HG02943 (cell line): ENCODE results near the gene P3H4.

Experiments
- ATAC-seq: cut with Tn5 transposase; IDR thresholded peaks from one replicate; pipeline ENCODE4 v1.9.1; 2021; ENCODE audit warnings: mild to moderate bottlenecking, low read depth, moderate library complexity; ENCODE audit not compliant: unreplicated experiment

The P3H4 gene

DNA sequence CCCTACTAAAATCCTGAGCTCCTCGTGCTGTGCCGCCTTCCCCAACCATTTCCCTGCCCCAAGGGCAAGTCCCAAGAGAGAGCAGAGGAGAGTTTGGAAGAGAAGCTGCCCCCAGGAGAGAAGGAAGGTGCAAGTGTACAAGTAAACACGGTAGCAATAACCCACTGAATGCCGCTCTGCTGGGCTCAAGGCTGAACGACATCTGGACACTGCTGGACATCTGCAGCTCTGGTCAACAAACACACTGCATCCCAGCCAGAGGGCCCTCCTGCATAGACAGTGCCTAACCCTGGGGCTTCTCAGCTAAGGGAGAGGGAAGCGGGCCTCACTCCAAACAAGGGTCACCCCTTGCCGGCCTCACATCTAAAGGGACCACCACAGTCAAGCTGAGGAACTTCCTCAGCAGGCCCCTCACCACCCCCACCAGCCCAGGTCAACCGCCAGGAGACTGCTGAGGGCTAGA lies 38.0 kb downstream of the P3H4 start:
- ATAC-seq, result no peak

DNA sequence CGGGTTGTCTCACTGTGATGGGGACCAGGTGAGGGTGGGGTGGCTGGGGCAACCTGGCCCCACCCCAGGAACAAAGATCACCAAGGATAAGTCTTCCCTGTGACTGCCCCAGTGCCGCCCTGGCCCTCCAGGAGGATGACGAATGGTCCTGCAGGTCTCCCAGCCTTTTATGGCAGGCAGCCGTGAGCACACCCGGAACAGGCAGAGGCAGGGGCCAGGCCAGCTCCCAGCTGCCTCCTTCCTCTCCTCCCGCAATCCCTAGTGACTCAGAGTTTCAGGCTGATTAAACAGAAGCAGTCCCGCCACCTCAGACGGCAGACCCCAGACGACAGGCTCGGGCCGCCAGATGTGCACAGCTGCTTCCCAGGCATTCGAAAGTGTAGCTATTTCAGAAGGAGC lies 38.6 kb downstream of the P3H4 start:
- no peak for ATAC-seq

GRCh38 chr17:41772586-41773189 lies 39.1 kb downstream of the P3H4 start:
- no peak for ATAC-seq

GRCh38 chr17:41772218-41772585 lies 39.5 kb downstream of the P3H4 start:
- ATAC-seq, result no peak

GRCh38 chr17:41771389-41772206 lies 40.2 kb downstream of the P3H4 start:
- ATAC-seq, result no peak

- ATAC-seq, result no peak
These were observed 41.8 kb downstream of the P3H4 start for GRCh38 chr17:41769985-41770384.

DNA sequence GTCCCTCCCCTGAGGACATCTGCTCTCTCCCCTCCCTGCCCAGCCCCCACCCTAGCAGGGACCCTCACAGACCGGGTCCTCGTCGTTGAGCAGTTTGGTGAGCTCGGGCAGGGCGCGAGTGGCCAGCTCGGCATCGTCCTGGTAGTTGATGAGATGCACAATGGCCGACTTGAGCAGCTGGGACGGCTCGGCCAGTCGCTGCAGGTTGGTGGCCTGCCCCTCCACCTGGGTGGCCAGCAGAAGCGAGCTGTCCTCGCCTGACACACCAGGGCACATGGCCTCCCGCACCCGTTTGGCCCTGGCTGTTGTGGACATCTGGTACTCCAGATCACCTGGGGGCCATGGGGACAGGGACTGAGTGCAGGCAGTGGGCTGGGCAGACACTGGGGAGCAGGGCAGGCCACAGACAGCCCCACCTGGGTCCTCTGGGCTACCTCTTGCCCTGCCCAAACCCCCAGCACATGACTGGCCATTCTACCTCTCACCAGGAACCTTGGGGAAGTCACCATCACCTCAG lies 42.3 kb downstream of the P3H4 start:
- no peak for ATAC-seq

DNA sequence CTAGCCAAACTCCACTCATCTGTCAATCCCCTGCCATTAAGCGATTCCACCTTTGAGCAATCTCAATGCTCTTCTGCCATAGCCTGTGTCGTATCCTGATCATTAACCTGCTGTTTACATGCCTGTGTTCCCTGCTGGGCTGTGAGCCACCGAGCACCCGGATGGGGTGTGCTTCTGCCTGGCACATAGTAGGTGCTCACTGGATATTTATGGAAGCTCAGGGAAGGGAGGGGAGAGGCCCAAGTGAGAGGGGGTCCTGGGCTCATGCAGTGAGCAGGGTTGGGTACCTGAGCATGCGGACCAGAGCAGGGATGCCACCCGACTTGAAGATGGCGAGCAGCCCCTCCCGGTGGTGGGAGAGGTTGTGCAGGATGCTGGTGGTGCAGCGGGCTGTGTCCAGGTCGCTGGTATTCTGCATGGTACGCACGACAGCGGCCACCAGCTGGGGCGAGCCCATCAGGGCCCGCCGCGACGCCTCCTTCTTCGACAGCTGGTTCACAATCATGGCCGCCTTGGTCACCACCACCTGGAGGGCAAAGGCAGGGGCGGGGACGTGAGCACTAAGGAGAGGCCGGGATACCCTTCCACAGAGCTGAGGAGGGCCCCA lies 43.0 kb downstream of the P3H4 start:
- no peak for ATAC-seq

DNA sequence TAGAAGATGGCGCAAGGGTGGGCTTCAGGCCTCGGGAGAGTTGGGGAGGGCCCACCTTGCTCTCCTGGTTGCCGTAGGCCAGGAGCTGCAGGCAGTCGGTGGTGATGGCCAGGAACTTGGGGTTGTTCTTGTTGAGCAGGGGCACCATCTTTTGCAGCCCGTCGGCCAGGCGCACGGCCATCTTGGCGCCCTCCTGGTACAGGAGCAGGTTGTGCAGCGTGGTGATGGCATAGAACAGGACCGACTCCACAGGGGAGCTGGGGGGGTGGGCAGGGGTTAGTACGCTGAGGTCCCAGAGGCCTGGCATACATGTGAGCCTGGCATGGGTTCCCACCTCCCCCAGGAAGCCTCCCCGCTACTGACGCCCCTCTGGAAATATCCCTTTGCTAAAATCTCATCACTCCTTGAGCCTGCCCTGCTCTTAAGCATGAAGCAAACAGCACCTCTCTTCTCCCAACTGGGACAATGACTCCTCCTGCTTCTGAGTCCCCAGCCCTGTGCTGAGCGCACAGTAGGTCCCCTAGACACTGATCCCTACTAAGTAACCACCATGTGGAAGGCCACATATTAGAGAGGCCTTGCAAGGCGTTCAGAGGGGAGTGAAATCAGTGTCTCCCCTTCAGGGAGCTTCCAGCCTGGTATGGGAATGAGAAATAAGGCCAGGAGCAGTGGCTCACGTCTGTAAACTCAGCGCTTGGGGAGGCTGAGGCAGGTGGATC lies 44.3 kb downstream of the P3H4 start:
- no peak for ATAC-seq

- ATAC-seq, result no peak
These were observed 45.6 kb downstream of the P3H4 start for GRCh38 chr17:41766135-41766534.

DNA sequence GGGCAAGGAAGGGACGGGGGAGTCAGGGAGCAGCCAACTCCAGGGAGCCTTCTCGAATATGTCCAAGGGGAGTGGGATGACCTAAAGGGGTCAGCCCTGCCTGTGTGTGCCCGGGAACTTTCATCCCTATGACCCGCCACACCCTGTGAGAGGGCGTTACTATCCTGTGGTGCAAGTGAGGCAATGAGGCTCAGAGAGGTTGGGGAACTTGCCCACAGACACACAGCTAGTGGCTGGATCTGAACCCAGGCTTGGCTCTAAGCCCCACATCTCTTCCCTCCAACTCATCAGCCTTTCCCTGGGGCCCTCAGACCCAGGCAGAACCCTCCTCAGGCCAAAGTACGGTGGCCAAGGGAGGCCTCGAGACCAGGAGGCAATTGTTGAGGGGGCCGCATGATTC lies 48.4 kb downstream of the P3H4 start:
- no peak for ATAC-seq

DNA sequence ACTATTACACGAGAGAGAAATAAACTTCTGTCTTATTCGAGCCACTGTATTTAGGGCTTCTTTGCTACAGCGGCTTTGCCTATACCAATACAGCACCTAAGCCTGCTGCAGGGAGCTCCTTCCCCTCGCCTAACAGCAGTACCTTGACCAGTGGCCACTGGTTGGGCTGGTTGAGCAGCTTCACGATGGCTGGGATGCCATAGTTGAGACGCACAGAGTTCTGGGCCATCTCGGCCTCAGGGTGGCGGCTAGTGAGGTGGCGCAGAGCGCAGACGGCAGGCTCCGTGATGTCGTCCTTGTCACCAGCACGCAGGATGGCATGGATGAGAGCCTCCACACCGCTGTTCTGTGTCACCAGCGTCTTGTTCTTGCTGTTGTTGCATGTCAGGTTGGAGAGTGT lies 48.9 kb downstream of the P3H4 start:
- ATAC-seq, result no peak

DNA sequence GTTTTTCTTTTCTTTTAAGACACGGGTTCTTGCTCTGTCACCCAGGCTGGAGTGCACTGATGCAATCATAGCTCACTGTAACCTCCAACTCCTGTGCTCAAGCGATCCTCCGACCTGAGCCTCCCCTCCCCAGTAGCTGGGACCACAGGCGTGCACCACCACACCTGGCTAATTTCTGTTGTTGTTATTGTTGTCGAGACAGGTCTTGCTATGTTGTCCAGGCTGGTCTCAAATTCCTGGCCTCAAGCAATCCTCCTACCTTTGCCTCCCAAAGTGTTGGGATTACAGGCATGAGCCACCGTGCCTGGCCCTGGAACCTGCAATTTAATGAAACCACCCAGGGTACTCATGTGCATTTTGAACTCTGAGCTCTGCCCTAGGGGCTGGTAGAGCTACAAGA lies 49.4 kb downstream of the P3H4 start:
- no peak for ATAC-seq

GRCh38 chr17:41760878-41761277 lies 50.9 kb downstream of the P3H4 start:
- ATAC-seq, result no peak

DNA sequence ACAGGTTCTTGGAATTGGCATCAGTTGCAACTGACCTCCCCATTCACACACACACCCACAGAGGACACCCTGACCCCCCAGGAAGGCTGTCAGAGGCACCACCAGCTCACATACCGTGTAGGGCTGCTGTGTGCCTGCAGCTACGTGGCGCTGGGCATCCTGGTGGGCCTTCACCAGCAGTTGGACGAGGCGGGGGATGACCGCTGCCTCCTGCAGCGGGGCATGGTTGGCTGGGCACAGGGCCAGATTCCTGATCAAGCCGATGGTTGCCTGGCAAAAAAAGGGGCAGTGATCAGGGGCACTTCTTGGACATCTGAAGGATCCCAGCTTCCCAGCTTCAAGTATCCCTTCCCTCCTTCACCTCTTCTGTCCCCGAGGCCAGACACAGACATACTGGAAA lies 53.1 kb downstream of the P3H4 start:
- no peak for ATAC-seq

GRCh38 chr17:41754066-41754465 lies 57.7 kb downstream of the P3H4 start:
- no peak for ATAC-seq
